ENCODE measurements around the gene NOP10.
A peak's percentile ranks its signal among the peaks of the same experiment; 100 is the strongest.

GRCh38 chr15:34342737-34343575 lies at the start of gene NOP10, which contains the start of gene NUTM1:
- TF ChIP-seq CTCF (IDR thresholded peaks at IDR 0.05; ENCODE audit: low read length) (peak; percentile 93), EZH2 (IDR thresholded peaks at IDR 0.05; ENCODE audit: borderline replicate concordance, low read length) (no peak)
